H9 (cell line): ENCODE results near the gene ZNF578. TPM values are rescaled to one million over a fixed set of nuclear protein-coding genes. Genes with fewer than 3 reads are reported as not detected.

ENCODE experiments used
- DNase-seq: peaks from one replicate; pipeline ENCODE4 v3.0.0-alpha.2; 2017
- H2AFZ ChIP-seq: one replicate; pipeline ENCODE4 v1.6.1; 2013; ENCODE audit warnings: mild to moderate bottlenecking, low read length, control low read depth, moderate library complexity
- H2AK5ac ChIP-seq: 2 replicates; pipeline ENCODE4 v1.6.1; 2013; ENCODE audit warnings: low read length, control low read depth, mixed read lengths; ENCODE audit not compliant: insufficient read length
- H2BK120ac ChIP-seq: one replicate; pipeline ENCODE4 v1.6.1; 2013; ENCODE audit warnings: low read depth, mild to moderate bottlenecking, low read length, control low read depth, inconsistent platforms; ENCODE audit not compliant: poor library complexity, severe bottlenecking
- H2BK12ac ChIP-seq: 2 replicates; pipeline ENCODE4 v1.6.1; 2013; ENCODE audit warnings: low read length, control low read depth, mixed read lengths, low read depth; ENCODE audit not compliant: insufficient read length
- H2BK15ac ChIP-seq: 2 replicates; pipeline ENCODE4 v1.6.1; 2013; ENCODE audit warnings: low read depth, low read length, control low read depth
- H2BK20ac ChIP-seq: one replicate; pipeline ENCODE4 v1.6.1; 2013; ENCODE audit warnings: low read depth, mild to moderate bottlenecking, low read length, control low read depth, inconsistent platforms; ENCODE audit not compliant: poor library complexity, severe bottlenecking
- H2BK5ac ChIP-seq: 2 replicates; pipeline ENCODE4 v1.6.1; 2013; ENCODE audit warnings: low read length, control low read depth, mixed read lengths; ENCODE audit not compliant: insufficient read length
- H3K14ac ChIP-seq: 2 replicates; pipeline ENCODE4 v1.6.1; 2013; ENCODE audit warnings: low read length, control low read depth; ENCODE audit not compliant: insufficient read depth
- H3K18ac ChIP-seq: 2 replicates; pipeline ENCODE4 v1.6.1; 2013; ENCODE audit warnings: low read depth, mild to moderate bottlenecking, mixed read lengths, low read length, control low read depth; ENCODE audit not compliant: insufficient read length
- H3K23ac ChIP-seq: 2 replicates; pipeline ENCODE4 v1.6.1; 2013; ENCODE audit warnings: low read length, control low read depth, mixed read lengths, low read depth; ENCODE audit not compliant: insufficient read length
- H3K23me2 ChIP-seq: 2 replicates; pipeline ENCODE4 v1.6.1; 2013; ENCODE audit warnings: low read depth, mild to moderate bottlenecking, mixed read lengths, low read length, control low read depth; ENCODE audit not compliant: insufficient read length, poor library complexity, severe bottlenecking
- H3K27ac ChIP-seq: 2 replicates; pipeline ENCODE4 v1.5.1; 2013; ENCODE audit warnings: low read length, control low read depth, mixed read lengths, low read depth; ENCODE audit not compliant: insufficient read length
- H3K27me3 ChIP-seq: 2 replicates; pipeline ENCODE4 v1.6.1; 2013; ENCODE audit warnings: low read length, control low read depth, inconsistent platforms; ENCODE audit not compliant: insufficient read depth
- H3K4ac ChIP-seq: 2 replicates; pipeline ENCODE4 v1.6.1; 2013; ENCODE audit warnings: low read depth, mild to moderate bottlenecking, control low read depth, inconsistent platforms, low read length, moderate library complexity
- H3K4me1 ChIP-seq: 2 replicates; pipeline ENCODE4 v1.6.1; 2013; ENCODE audit warnings: low read length, control low read depth, inconsistent platforms; ENCODE audit not compliant: insufficient read depth
- H3K4me2 ChIP-seq: 2 replicates; pipeline ENCODE4 v1.6.1; 2013; ENCODE audit warnings: low read length, control low read depth, mixed read lengths; ENCODE audit not compliant: insufficient read length, insufficient read depth
- H3K56ac ChIP-seq: 2 replicates; pipeline ENCODE4 v1.6.1; 2013; ENCODE audit warnings: low read depth, mild to moderate bottlenecking, mixed read lengths, low read length, control low read depth; ENCODE audit not compliant: insufficient read length
- H3K79me1 ChIP-seq: 2 replicates; pipeline ENCODE4 v1.6.1; 2013; ENCODE audit warnings: low read depth, mild to moderate bottlenecking, moderate library complexity, low read length, control low read depth, inconsistent platforms; ENCODE audit not compliant: insufficient read depth, poor library complexity, severe bottlenecking
- H3K79me2 ChIP-seq: 2 replicates; pipeline ENCODE4 v1.6.1; 2013; ENCODE audit warnings: low read length, control low read depth, inconsistent platforms; ENCODE audit not compliant: insufficient read depth
- H3K9ac ChIP-seq: 2 replicates; pipeline ENCODE4 v1.6.1; 2013; ENCODE audit warnings: low read length, control low read depth, mixed read lengths; ENCODE audit not compliant: insufficient read length; ENCODE audit errors: extremely low read depth
- H3K9me3 ChIP-seq: one replicate; pipeline ENCODE4 v1.6.1; 2013; ENCODE audit warnings: low read depth, low read length, inconsistent platforms; ENCODE audit not compliant: control insufficient read depth
- H3T11ph ChIP-seq: one replicate; pipeline ENCODE4 v1.6.1; 2013; ENCODE audit warnings: mild to moderate bottlenecking, low read length, control low read depth, inconsistent platforms
- H4K20me1 ChIP-seq: one replicate; pipeline ENCODE4 v1.6.1; 2013; ENCODE audit not compliant: control insufficient read depth, insufficient read length, insufficient read depth
- H4K5ac ChIP-seq: 2 replicates; pipeline ENCODE4 v1.6.1; 2013; ENCODE audit warnings: low read depth, mild to moderate bottlenecking, mixed read lengths, low read length, control low read depth; ENCODE audit not compliant: insufficient read length
- H4K8ac ChIP-seq: replicated peaks from 2 replicates; pipeline ENCODE4 v1.6.1; 2013; ENCODE audit warnings: low read length, control low read depth, mixed read lengths, low read depth; ENCODE audit not compliant: insufficient read length
- H4K91ac ChIP-seq: 2 replicates; pipeline ENCODE4 v1.6.1; 2013; ENCODE audit warnings: low read depth, mild to moderate bottlenecking, moderate library complexity, mixed read lengths, low read length, control low read depth; ENCODE audit not compliant: insufficient read length
- H3K27ac Mint-ChIP-seq, 3 experiments: 2 replicates in 2 of 3; 3 replicates in 1 of 3; pipeline ENCODE4 v1.8.0; 2020 to 2021; ENCODE audit warnings: mixed read lengths in 3 of 3, mild to moderate bottlenecking in 1 of 3, moderate library complexity in 1 of 3
- H3K27me3 Mint-ChIP-seq: 2 replicates; pipeline ENCODE4 v1.8.0; 2021; ENCODE audit warnings: low read depth, mild to moderate bottlenecking, moderate library complexity, mixed read lengths
- H3K36me3 Mint-ChIP-seq, 3 experiments: 2 replicates in 2 of 3; 3 replicates in 1 of 3; pipeline ENCODE4 v1.8.0; 2020 to 2021; ENCODE audit warnings: low read depth in 3 of 3, mixed read lengths in 3 of 3; ENCODE audit not compliant: insufficient read depth in 1 of 3
- H3K4me1 Mint-ChIP-seq, 2 experiments: 2 replicates each; pipeline ENCODE4 v1.8.0; 2020; ENCODE audit warnings: mixed read lengths in 2 of 2
- H3K4me3 Mint-ChIP-seq, 2 experiments: 2 replicates in 1 of 2; 3 replicates in 1 of 2; pipeline ENCODE4 v1.8.0; 2020 to 2021; ENCODE audit warnings: mild to moderate bottlenecking in 2 of 2, mixed read lengths in 2 of 2, moderate library complexity in 1 of 2
- H3K9me3 Mint-ChIP-seq, 2 experiments: 2 replicates in 1 of 2; 3 replicates in 1 of 2; pipeline ENCODE4 v1.8.0; 2020; ENCODE audit warnings: mild to moderate bottlenecking in 2 of 2, mixed read lengths in 2 of 2, moderate library complexity in 1 of 2
- CTCF ChIP-seq: fragments of 200-600 bp; sonication (generic); conservative IDR thresholded peaks from 3 replicates; pipeline ENCODE4 v1.8.0; 2021; ENCODE audit warnings: antibody characterized with exemption, mild to moderate bottlenecking
- WGBS: extraction: QIAGEN DNeasy Blood & Tissue Kit; methylation state at CpG from one replicate; pipeline ENCODE4 v1.1.7; 2013; ENCODE audit warnings: missing lambda C conversion rate, low lambda C conversion rate, mixed read lengths; ENCODE audit not compliant: insufficient read length; ENCODE audit errors: extremely low coverage; 5-methylcytosine and 5-hydroxymethylcytosine counted together
- total RNA-seq: library from RNA; stranded (reverse); gene quantifications from 2 replicates; pipeline ENCODE4 v1.2.1, GENCODE V29; 2021

The ZNF578 gene
- total RNA-seq, 1 experiment from 2014 or later, result 5.3 TPM

GRCh38 chr19:52492201-52492993, 39.0 kb downstream of the ZNF578 start:
- H2AFZ ChIP-seq, result no peak overlapping the region
- H3K4ac ChIP-seq, result no peak overlapping the region
- peak overlapping the region; percentile 77 to 85 for H3K4me3 Mint-ChIP-seq
- H3K4me1 Mint-ChIP-seq, result peaks cover 9 to 16% of the 10 kb centered on the region in 2 experiments
- WGBS, result no CpG with 5 or more reads among the region's 37 CpGs
- no peaks in the 10 kb centered on the region for H4K20me1 ChIP-seq
- H3T11ph ChIP-seq, result no peak overlapping the region
- H4K91ac ChIP-seq, result no peak overlapping the region
- H4K5ac ChIP-seq, result no peak overlapping the region
- H3K23me2 ChIP-seq, result peaks cover 8% of the 10 kb centered on the region
- H2BK120ac ChIP-seq, result no peak overlapping the region
- H3K9ac ChIP-seq, result no peak overlapping the region
- H2BK15ac ChIP-seq, result no peak overlapping the region
- H2BK5ac ChIP-seq, result no peak overlapping the region
- TF ChIP-seq CTCF, result peak; percentile 40; the same call in 1 of the 3 replicates
- H3K4me2 ChIP-seq, result peak overlapping the region; percentile 52
- no peak overlapping the region for H2BK12ac ChIP-seq
- no peaks in the 10 kb centered on the region for H3K79me1 ChIP-seq
- H3K36me3 Mint-ChIP-seq, result peaks cover 0 to 5% (median 4%) of the 10 kb centered on the region in 3 experiments; a peak in 3 of 7 replicates
- no peak overlapping the region for H2BK20ac ChIP-seq
- peak; percentile 97 for DNase-seq
- H3K14ac ChIP-seq, result no peak overlapping the region
- H3K27me3 ChIP-seq, result no peaks in the 10 kb centered on the region; the same call in 1 of the 2 replicates
- no peak overlapping the region for H3K18ac ChIP-seq
- no peaks in the 10 kb centered on the region for H3K9me3 ChIP-seq
- no peak overlapping the region for H3K23ac ChIP-seq
- no peak overlapping the region for H3K27ac ChIP-seq
- H3K4me1 ChIP-seq, result no peaks in the 10 kb centered on the region
- H4K8ac ChIP-seq, result no peak overlapping the region
- no peak overlapping the region; a peak in 1 of 7 replicates for H3K27ac Mint-ChIP-seq
- H3K79me2 ChIP-seq, result no peaks in the 10 kb centered on the region
- H2AK5ac ChIP-seq, result no peak overlapping the region
- H3K27me3 Mint-ChIP-seq, result peaks cover 49% of the 10 kb centered on the region
- no peak overlapping the region for H3K56ac ChIP-seq
- peaks cover 19 to 25% of the 10 kb centered on the region in 2 experiments for H3K9me3 Mint-ChIP-seq
